ENCODE results near the gene LRRC71.
A peak's percentile ranks its signal among the peaks of the same experiment; 100 is the strongest.

The LRRC71 gene

DNA sequence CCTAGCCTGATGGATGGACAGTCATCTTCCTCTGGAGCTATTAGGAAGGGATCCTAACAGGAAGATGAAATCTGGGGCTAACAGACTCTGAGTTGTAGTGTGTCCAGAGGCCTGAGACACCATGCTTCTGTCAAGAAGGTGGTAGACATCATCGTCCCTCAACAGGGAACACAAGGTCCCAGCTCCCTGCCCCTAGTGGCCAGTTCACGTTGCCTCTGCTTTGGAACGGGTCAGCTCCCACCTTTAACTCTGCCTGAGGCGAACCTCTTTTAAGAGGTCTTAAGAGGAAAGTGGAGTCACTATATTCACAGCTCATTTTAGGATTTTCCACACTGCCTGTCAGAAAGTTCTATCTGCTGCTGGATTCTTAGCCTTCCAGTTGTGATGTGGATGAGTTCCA lies 28.3 kb downstream of the LRRC71 start:
- no peak for DNase-seq

GRCh38 chr1:156949127-156949526 lies 28.7 kb downstream of the LRRC71 start:
- no peak for DNase-seq

DNA sequence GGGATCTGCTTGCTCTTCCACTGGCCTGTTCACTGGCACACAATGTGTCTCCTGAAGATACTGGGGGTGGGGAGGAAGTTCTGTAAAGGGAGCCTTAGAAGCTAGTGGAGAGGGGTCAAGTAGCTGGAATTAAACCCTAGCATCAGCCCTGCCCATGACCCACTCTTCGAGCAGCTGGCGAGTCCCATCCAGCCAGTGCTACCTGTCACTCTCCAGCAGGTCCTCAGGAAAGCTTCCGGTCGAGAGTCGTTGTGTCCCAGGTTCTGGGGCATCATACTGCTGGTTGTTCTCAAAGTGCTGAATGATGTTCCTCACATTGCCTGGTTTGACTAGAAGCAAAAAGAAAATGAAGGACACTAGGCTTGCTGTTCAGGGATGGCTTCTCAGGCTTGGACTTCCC lies 30.9 kb downstream of the LRRC71 start:
- DNase-seq = no peak

- DNase-seq = no peak
These were observed 33.1 kb downstream of the LRRC71 start for GRCh38 chr1:156953571-156953970.

DNA sequence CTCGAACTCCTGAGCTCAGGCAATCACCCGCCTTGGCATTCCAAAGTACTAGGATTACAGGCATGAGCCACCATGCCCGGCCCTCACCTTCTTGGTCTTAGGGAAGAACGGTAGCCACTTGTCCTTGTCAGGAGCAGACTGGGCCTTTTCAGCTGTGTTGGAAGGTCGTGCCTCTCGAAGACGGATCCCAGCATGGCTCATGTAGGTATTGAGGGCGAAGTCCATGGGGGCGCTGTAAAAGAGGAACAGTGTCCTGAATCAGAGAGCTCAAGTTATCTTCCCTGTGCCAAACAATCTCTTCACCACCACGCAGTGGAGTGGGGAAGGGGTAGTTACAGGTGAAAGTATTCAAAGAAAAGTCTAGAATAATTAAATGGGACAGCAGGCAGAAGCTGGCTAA lies 35.9 kb downstream of the LRRC71 start:
- DNase-seq = no peak

DNA sequence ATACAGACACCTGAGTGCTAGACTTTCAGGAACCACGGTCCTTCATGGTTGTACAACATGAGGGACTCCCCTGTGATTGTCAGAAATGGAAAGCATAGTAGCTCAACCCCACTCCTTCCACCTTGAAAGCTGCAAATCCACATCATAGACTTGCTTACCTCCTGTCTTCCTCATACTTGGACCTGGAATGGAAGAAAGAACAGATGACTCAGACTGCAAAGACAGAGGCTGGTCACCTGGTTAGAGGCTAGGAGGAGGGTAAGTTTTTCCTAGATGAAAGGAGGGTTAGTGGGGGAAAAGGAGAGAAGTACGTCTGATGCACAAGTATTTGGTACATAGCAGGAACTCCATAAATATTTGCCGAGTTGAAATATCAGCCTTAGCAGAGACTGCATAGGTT lies 37.2 kb downstream of the LRRC71 start:
- DNase-seq = no peak

- DNase-seq = no peak
These were observed 37.8 kb downstream of the LRRC71 start for GRCh38 chr1:156958247-156958714.

- DNase-seq = no peak
These were observed 39.0 kb downstream of the LRRC71 start for GRCh38 chr1:156959414-156959813.

DNA sequence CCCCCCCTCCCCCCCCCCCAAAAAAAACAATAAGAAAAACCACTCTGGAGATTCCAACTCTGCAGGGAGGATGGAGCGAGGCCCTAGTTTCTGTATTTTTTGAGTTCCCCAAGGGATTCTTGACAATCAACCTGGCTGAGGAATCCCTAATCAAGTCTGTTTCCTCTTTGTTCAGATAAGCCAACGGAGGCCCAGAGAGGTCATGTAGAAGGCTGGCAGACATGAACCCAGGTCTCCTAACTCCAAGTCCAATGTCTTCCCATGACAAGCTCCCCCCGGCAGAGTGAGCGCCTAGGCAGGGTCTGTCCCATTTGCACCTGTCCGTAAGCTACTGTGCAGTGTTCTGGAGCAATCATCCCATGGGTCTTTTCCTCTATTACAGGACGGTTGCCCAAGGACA lies 39.5 kb downstream of the LRRC71 start:
- no peak for DNase-seq

DNA sequence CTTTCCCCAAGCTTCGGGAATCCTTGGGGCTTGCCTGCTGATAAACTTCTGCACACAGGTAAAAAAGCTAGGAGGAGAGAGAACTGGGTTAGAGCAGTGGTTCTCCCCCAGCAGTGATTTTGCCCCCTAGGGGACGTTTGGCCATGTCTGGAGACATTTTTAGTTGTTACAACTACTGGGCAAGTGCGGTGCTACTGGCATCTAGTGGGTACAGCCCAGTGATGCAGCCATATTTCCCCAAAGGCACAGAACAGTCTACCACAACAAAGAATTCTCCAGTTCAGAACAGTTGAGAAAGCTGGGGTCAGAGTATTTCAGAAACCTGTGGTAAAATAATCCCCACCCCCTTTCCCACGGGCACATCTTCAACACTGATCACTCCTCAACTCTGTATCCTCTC lies 41.3 kb downstream of the LRRC71 start:
- DNase-seq = peak; percentile 23 to 41

- peak; percentile 84 to 88 for DNase-seq
These were observed 43.2 kb downstream of the LRRC71 start for GRCh38 chr1:156963621-156964020.

GRCh38 chr1:156964441-156964840 lies 44.0 kb downstream of the LRRC71 start:
- DNase-seq = no peak

DNA sequence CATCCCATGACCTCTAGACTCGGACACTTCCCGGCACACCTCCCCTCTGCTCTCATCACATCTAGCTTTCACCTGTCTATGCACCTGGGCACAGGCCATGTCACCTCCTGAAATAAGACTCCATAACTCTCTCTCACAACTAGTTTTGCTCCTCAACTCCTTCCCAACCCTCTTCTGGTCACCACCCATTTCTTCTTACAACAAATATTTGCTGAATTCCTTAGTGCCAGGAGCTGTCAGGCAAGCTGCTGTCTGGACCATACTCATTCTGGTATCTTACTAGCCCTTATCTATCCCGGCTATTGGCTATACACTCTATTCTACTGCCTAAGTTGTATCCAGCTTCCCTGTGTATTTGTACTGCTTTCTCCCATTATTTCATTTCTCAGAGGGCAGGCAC lies 49.1 kb downstream of the LRRC71 start:
- no peak for DNase-seq

DNA sequence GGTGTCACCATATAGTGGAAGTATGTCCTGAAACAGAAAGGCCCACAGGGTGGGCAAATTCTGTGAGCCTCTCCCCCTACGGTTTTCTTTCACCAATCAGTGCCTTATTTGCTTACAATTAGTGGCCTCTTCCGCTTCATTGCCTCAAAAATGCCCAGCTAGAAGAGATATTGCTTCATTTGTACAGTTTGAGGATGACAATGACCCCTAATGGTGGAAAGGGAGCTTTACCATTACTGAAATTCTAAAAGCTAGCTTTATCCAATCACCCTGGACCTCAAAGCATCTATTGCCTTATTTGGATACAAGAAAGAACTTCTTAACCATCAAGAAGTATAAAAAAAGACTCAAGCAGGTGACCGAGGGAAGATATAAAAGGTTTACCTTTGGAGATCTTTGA lies 49.6 kb downstream of the LRRC71 start:
- DNase-seq = peak in 1 of 2 donors; percentile 6

DNA sequence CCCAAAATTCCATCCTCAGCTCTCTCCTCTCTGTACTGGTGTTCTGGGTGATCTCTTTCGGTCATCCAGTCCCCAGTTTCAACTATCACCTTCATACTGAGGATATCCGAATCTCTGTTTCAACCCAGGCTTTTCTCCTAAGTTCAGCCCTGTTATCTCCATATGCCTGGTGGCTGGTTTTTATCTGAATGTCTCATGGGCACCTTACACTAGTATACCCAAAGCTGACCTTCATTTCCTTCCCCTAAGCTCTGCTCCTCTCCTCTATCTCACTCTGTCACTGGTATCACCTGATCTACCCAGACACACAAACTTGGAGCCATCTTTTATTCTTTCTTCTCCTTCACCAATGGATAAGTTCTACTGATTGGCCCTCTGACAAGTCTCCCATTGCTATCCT lies 53.0 kb downstream of the LRRC71 start:
- no peak for DNase-seq

GRCh38 chr1:156975084-156975483 lies 54.7 kb downstream of the LRRC71 start:
- no peak for DNase-seq

- no peak for DNase-seq
These were observed 60.1 kb downstream of the LRRC71 start for GRCh38 chr1:156980551-156980950.
